Head of caudate nucleus (tissue), 42 donors: ENCODE measurements around the gene UGDH.
A peak's percentile ranks its signal among the peaks of the same experiment; 100 is the strongest.
"Not testable (repeated sequence)": the region's sequence is repeated elsewhere in the genome, so short reads cannot be mapped to it uniquely, and the experiment has no call there.

ENCODE experiments used
- DNase-seq, 42 donors: peaks; one replicate each; pipeline versions ENCODE4 v3.0.0 to v3.0.0-alpha.2; 2020 to 2021; ENCODE audit warnings: mixed read lengths in 7 of 42
- intact Hi-C: fragments of 100-400 bp; cut with DNase I; formaldehyde crosslinking; loops from one replicate; pipeline ENCODE4 v1.15.0; 2022

UGDH gene

GRCh38 chr4:39532237-39532636, 5.0 kb upstream of the UGDH start:
- DNase-seq, intact Hi-C loops: not testable (repeated sequence)

GRCh38 chr4:39530682-39531081, 3.4 kb upstream of the UGDH start:
- intact Hi-C loops = no loop called here
- DNase-seq = no peak

GRCh38 chr4:39529534-39529933, 2.3 kb upstream of the UGDH start:
- no peak for DNase-seq
- intact Hi-C loops = loop anchor here (5.0 kb wide), 1 partner anchor 168 kb away; the partner anchor contains the start of gene UBE2K

- intact Hi-C loops = loop anchor here (5.0 kb wide), 1 partner anchor 169 kb away; the partner anchor contains the start of gene UBE2K
- peak in 5 of 42 donors; percentile 9 to 56 (median 47) for DNase-seq
Observed at GRCh38 chr4:39528061-39528465, 824 bp upstream of the UGDH start.

GRCh38 chr4:39526765-39527295, 409 bp downstream of the UGDH start:
- peak in 5 of 42 donors; percentile 1 to 21 (median 12) for DNase-seq
- intact Hi-C loops = loop anchor here (2.0 to 5.0 kb wide), 3 partner anchors 112 to 450 kb away; partner anchors contain the start of genes PDS5A, SMIM14 and UBE2K

- intact Hi-C loops = loop anchor here (2.0 to 5.0 kb wide), 3 partner anchors 113 to 451 kb away; partner anchors contain the start of genes PDS5A, SMIM14 and UBE2K
- DNase-seq = peak in 1 of 42 donors; percentile 15
Observed at GRCh38 chr4:39525822-39526690, 1.2 kb downstream of the UGDH start.

GRCh38 chr4:39524161-39524957, 2.9 kb downstream of the UGDH start:
- DNase-seq = no peak
- intact Hi-C loops = no loop called here

GRCh38 chr4:39522068-39522467, 5.2 kb downstream of the UGDH start:
- no peak for DNase-seq
- intact Hi-C loops = no loop called here

GRCh38 chr4:39521253-39521919, 5.9 kb downstream of the UGDH start:
- no peak for DNase-seq
- intact Hi-C loops = no loop called here

GRCh38 chr4:39518484-39518883, 8.8 kb downstream of the UGDH start:
- no peak for DNase-seq
- intact Hi-C loops = no loop called here

- DNase-seq = no peak
- intact Hi-C loops = no loop called here
Observed at GRCh38 chr4:39516407-39516966, 10.8 kb downstream of the UGDH start.

- intact Hi-C loops, DNase-seq: not testable (repeated sequence)
Observed at GRCh38 chr4:39515669-39516401, 11.4 kb downstream of the UGDH start.

- intact Hi-C loops = no loop called here
- DNase-seq = no peak
Observed at GRCh38 chr4:39514888-39515401, 12.3 kb downstream of the UGDH start.

GRCh38 chr4:39514266-39514665, 13.0 kb downstream of the UGDH start:
- DNase-seq, intact Hi-C loops: not testable (repeated sequence)

GRCh38 chr4:39510348-39510929, 16.8 kb downstream of the UGDH start:
- intact Hi-C loops = no loop called here
- no peak for DNase-seq

GRCh38 chr4:39505581-39505980, 21.7 kb downstream of the UGDH start:
- DNase-seq = no peak
- intact Hi-C loops = no loop called here

- intact Hi-C loops = no loop called here
Observed at GRCh38 chr4:39504538-39504937, 22.7 kb downstream of the UGDH start.

More at GRCh38 chr4:39504538-39504937, 22.7 kb downstream of the UGDH start:
- no peak for DNase-seq
